Skeletal muscle satellite cell (primary cell): ENCODE data around the gene YIPF7.

ENCODE experiments used
- H3K27me3 ChIP-seq: 2 replicates; pipeline ENCODE4 v1.7.0; 2013; ENCODE audit warnings: low read length; ENCODE audit not compliant: control insufficient read depth, insufficient read depth
- H3K36me3 ChIP-seq: 2 replicates; pipeline ENCODE4 v1.7.0; 2013; ENCODE audit warnings: mild to moderate bottlenecking, control low read depth, low read length; ENCODE audit not compliant: insufficient read depth
- H3K4me1 ChIP-seq: 2 replicates; pipeline ENCODE4 v1.7.0; 2013; ENCODE audit warnings: low read length; ENCODE audit not compliant: control insufficient read depth, insufficient read depth
- H3K4me2 ChIP-seq: 2 replicates; pipeline ENCODE4 v1.7.0; 2013; ENCODE audit warnings: mild to moderate bottlenecking, low read length
- H3K4me3 ChIP-seq: 2 replicates; pipeline ENCODE4 v1.7.0; 2013; ENCODE audit warnings: low read length
- H3K9ac ChIP-seq: 2 replicates; pipeline ENCODE4 v1.7.0; 2013; ENCODE audit warnings: mild to moderate bottlenecking, low read depth, low read length, moderate library complexity
- H3K9me3 ChIP-seq: replicated peaks from 2 replicates; pipeline ENCODE4 v1.7.0; 2013; ENCODE audit warnings: mild to moderate bottlenecking, control low read depth, low read length

YIPF7 gene

DNA sequence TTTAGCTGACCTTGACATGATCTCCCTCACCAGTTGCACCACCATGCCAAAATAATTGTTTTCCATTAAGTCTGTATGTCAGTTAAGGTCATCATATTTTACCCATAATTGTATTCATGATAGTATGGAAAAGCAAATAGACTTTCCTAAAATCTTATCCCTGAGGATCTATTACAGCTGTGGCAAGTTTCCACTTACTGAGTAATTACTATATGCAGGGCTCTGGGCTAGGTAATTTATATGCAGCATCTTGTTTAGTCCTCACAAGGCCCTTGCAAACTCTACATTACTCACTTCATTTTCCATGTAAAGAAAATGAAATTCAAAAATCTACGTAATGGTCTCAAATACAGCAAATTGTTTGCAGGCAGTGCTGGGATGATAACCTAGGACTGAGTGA is 34.8 kb downstream of the YIPF7 start:
- no peak overlapping the region for H3K9ac ChIP-seq
- H3K9me3 ChIP-seq, result no peaks in the 10 kb centered on the region
- no peak overlapping the region for H3K4me3 ChIP-seq
- H3K36me3 ChIP-seq, result no peaks in the 10 kb centered on the region
- no peak overlapping the region for H3K4me2 ChIP-seq
- no peaks in the 10 kb centered on the region for H3K4me1 ChIP-seq
- no peaks in the 10 kb centered on the region for H3K27me3 ChIP-seq

DNA sequence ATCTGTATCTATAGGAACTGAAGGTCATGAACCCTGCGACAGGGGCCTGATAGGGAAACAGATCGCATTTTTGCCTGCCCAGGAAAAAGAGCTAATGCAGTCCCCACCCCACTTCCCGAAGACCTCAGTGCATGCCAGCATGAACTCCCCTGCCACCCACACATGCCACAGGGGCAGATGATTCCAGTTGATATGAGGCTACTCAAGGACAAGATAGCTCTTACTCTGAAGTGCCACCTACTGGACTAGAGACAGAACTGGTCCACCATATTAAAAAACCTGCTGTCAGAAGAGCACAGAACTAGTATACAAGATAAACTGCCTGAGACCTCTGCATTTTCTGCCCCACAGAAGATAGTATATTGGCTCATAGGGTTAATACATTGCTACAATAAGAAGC is 68.0 kb downstream of the YIPF7 start:
- Histone ChIP-seq H3K9me3 (no peaks in the 10 kb centered on the region), H3K36me3 (no peaks in the 10 kb centered on the region), H3K9ac (no peak overlapping the region), H3K4me2 (no peak overlapping the region), H3K27me3 (no peaks in the 10 kb centered on the region), H3K4me1 (no peaks in the 10 kb centered on the region), H3K4me3 (no peak overlapping the region)

DNA sequence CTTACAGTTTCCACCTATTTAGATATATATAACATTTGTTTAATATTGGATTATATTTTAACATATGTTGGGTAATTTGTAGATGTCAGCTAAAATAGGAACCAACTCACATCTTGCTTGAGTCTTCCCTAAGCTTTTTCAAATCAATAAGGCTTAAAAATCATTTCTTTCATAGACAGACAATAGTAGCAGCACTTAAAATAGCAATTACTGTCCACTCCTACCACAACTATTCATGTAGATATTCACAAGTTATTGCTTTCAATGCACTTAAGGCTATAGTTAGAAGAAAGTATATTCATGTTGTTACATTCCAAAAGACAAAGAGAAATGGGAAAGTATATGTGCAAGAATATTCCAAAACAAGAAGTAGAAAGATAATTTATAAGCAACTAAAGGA is 71.2 kb downstream of the YIPF7 start:
- Histone ChIP-seq H3K9ac (no peak overlapping the region), H3K4me1 (no peaks in the 10 kb centered on the region), H3K27me3 (no peaks in the 10 kb centered on the region), H3K4me2 (no peak overlapping the region), H3K4me3 (no peak overlapping the region), H3K36me3 (no peaks in the 10 kb centered on the region), H3K9me3 (no peaks in the 10 kb centered on the region)

DNA sequence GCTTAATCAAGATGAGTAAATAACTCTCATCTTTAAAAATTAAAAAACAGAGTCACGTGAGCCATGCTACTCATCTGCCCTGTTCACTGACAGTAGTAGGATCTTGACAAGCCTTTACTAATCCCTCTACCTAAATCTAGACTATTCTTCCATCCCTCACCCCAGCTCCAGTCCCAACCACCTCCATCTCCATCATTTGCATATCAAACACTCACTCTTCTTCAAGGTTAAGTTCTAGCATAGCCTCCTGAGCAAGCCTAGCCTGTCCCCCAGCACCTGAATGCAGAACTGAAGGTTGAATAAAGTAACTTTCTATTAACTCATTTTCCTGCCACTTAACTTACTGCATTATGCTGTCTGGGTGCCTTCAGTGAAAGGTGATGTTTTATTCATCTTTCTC is 72.5 kb downstream of the YIPF7 start:
- Histone ChIP-seq H3K4me3 (no peak overlapping the region), H3K27me3 (no peaks in the 10 kb centered on the region), H3K4me2 (no peak overlapping the region), H3K36me3 (no peaks in the 10 kb centered on the region), H3K9ac (no peak overlapping the region), H3K4me1 (no peaks in the 10 kb centered on the region), H3K9me3 (no peaks in the 10 kb centered on the region)
